Measurements from ENCODE around the gene AURKB. TPM values are rescaled to one million over a fixed set of nuclear protein-coding genes. Genes with fewer than 3 reads are reported as not detected.
A peak's percentile ranks its signal among the peaks of the same experiment; 100 is the strongest.

The AURKB gene
- total RNA-seq, 6 donors from 2014 or later: 1.8 to 8.1 (median 5.3) TPM; not detected in 1

GRCh38 chr17:8237175-8237574 lies 26.8 kb upstream of the AURKB start:
- no peak overlapping the region for H3K4me3 ChIP-seq
- peaks cover 43 to 98% (median 80%) of the 10 kb centered on the region in 4 donors for H3K36me3 ChIP-seq
- DNase-seq: no peak
- H3K4me1 ChIP-seq: no peaks in the 10 kb centered on the region
- no peaks in the 10 kb centered on the region for H3K27me3 ChIP-seq
- WGBS, 2 donors: 80% methylated on average over 7 of the region's 7 CpGs
- no peak overlapping the region for H3K27ac ChIP-seq
- no peaks in the 10 kb centered on the region for H3K9me3 ChIP-seq
- no peak for ATAC-seq (ENCODE audit: low FRiP score in 2 of 2)
- no peak for TF ChIP-seq EP300 (IDR thresholded peaks at IDR 0.05)

- no peaks in the 10 kb centered on the region for H3K9me3 ChIP-seq
These were observed 25.3 kb upstream of the AURKB start for GRCh38 chr17:8235676-8236075.

GRCh38 chr17:8234361-8235270 lies 24.2 kb upstream of the AURKB start:
- no peak overlapping the region for H3K27ac ChIP-seq
- no peaks in the 10 kb centered on the region for H3K27me3 ChIP-seq
- no peaks in the 10 kb centered on the region for H3K9me3 ChIP-seq
- H3K4me3 ChIP-seq: no peak overlapping the region
- H3K4me1 ChIP-seq: no peaks in the 10 kb centered on the region
- WGBS, 2 donors: 92 to 94% methylated on average over 14 to 20 of the region's 21 CpGs
- no peak for ATAC-seq (ENCODE audit: low FRiP score in 2 of 2)
- TF ChIP-seq CTCF (IDR thresholded peaks at IDR 0.05) (no peak), POLR2AphosphoS5 (IDR thresholded peaks at IDR 0.05) (no peak), POLR2A (IDR thresholded peaks at IDR 0.05) (no peak), EP300 (IDR thresholded peaks at IDR 0.05) (no peak)
- peaks cover 48 to 98% (median 88%) of the 10 kb centered on the region in 4 donors for H3K36me3 ChIP-seq
- no peak for DNase-seq

More at GRCh38 chr17:8235676-8236075, 25.3 kb upstream of the AURKB start:
- Histone ChIP-seq H3K4me1 (no peaks in the 10 kb centered on the region), H3K27me3 (no peaks in the 10 kb centered on the region), H3K4me3 (no peak overlapping the region), H3K36me3 (peaks cover 52 to 98% (median 86%) of the 10 kb centered on the region in 4 donors), H3K27ac (no peak overlapping the region)
- ATAC-seq (ENCODE audit: low FRiP score in 2 of 2): no peak
- no peak for DNase-seq
- 91 to 92% methylated on average over 7 of the region's 7 CpGs for WGBS, 2 donors
- no peak for TF ChIP-seq POLR2AphosphoS5 (IDR thresholded peaks at IDR 0.05)
- TF ChIP-seq EP300 (IDR thresholded peaks at IDR 0.05): no peak
- no peak for TF ChIP-seq POLR2A (IDR thresholded peaks at IDR 0.05)
- no peak for TF ChIP-seq CTCF (IDR thresholded peaks at IDR 0.05)

GRCh38 chr17:8231701-8232100 lies 21.3 kb upstream of the AURKB start:
- TF ChIP-seq EP300 (IDR thresholded peaks at IDR 0.05) (no peak), POLR2A (IDR thresholded peaks at IDR 0.05) (no peak), POLR2AphosphoS5 (IDR thresholded peaks at IDR 0.05) (no peak), CTCF (IDR thresholded peaks at IDR 0.05) (no peak)
- Histone ChIP-seq H3K36me3 (peaks cover 55 to 95% (median 87%) of the 10 kb centered on the region in 4 donors), H3K9me3 (no peaks in the 10 kb centered on the region), H3K4me3 (no peak overlapping the region), H3K4me1 (peaks cover 0 to 7% (median 2%) of the 10 kb centered on the region in 4 donors), H3K27ac (no peak overlapping the region), H3K27me3 (no peaks in the 10 kb centered on the region)
- 94 to 96% methylated on average over 9 to 10 of the region's 10 CpGs for WGBS, 2 donors
- no peak for ATAC-seq (ENCODE audit: low FRiP score in 2 of 2)
- DNase-seq: no peak

GRCh38 chr17:8227238-8227581 lies 16.8 kb upstream of the AURKB start:
- WGBS, 2 donors: 86 to 98% methylated on average over 4 of the region's 4 CpGs
- H3K36me3 ChIP-seq: peaks cover 27 to 50% (median 47%) of the 10 kb centered on the region in 4 donors
- H3K4me1 ChIP-seq: peaks cover 10 to 31% (median 16%) of the 10 kb centered on the region in 4 donors
- no peak for TF ChIP-seq CTCF (IDR thresholded peaks at IDR 0.05)
- no peak for TF ChIP-seq POLR2AphosphoS5 (IDR thresholded peaks at IDR 0.05)
- TF ChIP-seq POLR2A (IDR thresholded peaks at IDR 0.05): no peak
- no peak for TF ChIP-seq EP300 (IDR thresholded peaks at IDR 0.05)
- no peaks in the 10 kb centered on the region for H3K27me3 ChIP-seq
- H3K27ac ChIP-seq: peak overlapping the region; percentile 31 to 76 (median 65)
- DNase-seq: no peak
- no peak for ATAC-seq (ENCODE audit: low FRiP score in 2 of 2)
- H3K4me3 ChIP-seq: peak overlapping the region in 3 of 4 donors; percentile 24 to 40 (median 24)
- no peaks in the 10 kb centered on the region for H3K9me3 ChIP-seq

Data from upper lobe of left lung (tissue), 6 donors.